GM23248 (cell line): Measurements from ENCODE around the gene CRTAC1.

Experiments used
- EZH2 ChIP-seq: fragments of 200-600 bp; sonication (generic); IDR thresholded peaks from 2 replicates; pipeline ENCODE4 v1.6.1; 2018; ENCODE audit warnings: antibody characterized with exemption, mild to moderate bottlenecking; ENCODE audit not compliant: insufficient read depth, poor library complexity, severe bottlenecking
- EZH2phosphoT487 ChIP-seq: fragments of 200-600 bp; sonication (generic); IDR thresholded peaks from 2 replicates; pipeline ENCODE4 v1.6.1; 2018; ENCODE audit warnings: antibody characterized with exemption, moderate library complexity, mild to moderate bottlenecking, low read depth; ENCODE audit not compliant: insufficient read depth

DNA sequence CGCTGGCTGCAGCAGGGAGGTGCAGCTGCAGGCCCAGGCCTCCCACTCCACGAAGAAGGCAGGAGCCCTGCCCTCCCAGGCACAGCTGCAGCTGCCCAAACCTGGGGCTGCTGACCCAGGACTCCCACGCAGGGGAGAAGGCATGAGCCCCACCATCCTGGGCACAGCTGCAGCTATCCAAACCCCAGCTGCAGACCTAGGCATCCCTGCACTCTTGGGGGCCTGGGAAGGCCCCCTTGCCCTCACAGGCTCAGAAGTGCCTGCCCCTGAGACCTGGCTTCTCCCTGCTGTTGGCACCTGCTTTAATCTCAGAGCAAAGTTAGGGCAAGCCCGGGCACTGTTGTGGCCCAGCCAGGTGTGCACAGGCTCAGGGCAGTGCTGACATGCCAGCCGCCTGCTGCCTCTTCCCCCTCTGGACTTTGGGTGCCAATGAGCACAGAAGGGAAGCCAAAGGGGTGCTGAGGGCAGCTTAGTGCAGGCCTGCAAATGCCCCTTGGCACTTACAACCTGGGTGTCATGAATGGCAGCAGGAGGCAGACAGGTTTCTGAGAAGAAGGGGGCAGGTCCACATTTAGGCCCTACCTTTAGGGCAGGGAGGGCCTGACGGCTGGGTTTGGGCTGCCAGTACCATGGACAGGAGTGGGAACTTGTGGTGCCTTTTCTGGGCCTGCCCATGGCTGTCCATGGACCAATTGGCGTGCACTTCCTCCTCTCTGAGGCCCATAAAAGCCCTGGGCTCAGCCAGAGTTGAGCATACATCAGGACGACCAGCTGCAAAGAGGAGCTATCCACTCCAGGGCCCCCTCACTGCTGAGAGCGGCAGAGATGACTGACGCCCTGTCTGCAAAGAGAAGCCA lies 31.1 kb downstream of the CRTAC1 start:
- TF ChIP-seq EZH2 = no peak
- TF ChIP-seq EZH2phosphoT487 = no peak
